H1 (cell line): ENCODE data around the gene ODF4. TPM values are rescaled to one million over a fixed set of nuclear protein-coding genes. Genes with fewer than 3 reads are reported as not detected.
A peak's percentile ranks its signal among the peaks of the same experiment; 100 is the strongest.

Experiments
- CEBPB ChIP-seq: IDR thresholded peaks from 2 replicates; pipeline ENCODE4 v1.6.1; 2012; ENCODE audit warnings: low read depth, low read length
- CHD2 ChIP-seq: IDR thresholded peaks from 2 replicates; pipeline ENCODE4 v1.6.1; 2012; ENCODE audit warnings: low read length, improper control_type of control experiment
- EP300 ChIP-seq, 2 experiments: IDR thresholded peaks; 1 replicate in 1 of 2; 2 replicates in 1 of 2; pipeline ENCODE4 v1.6.1; 2011 to 2012; ENCODE audit warnings: low read depth in 2 of 2, low read length in 2 of 2, mild to moderate bottlenecking in 2 of 2, borderline replicate concordance in 1 of 2, inconsistent platforms in 1 of 2, moderate library complexity in 1 of 2
- FOSL1 ChIP-seq: IDR thresholded peaks from 2 replicates; pipeline ENCODE4 v1.6.1; 2011; ENCODE audit warnings: mild to moderate bottlenecking, low read depth, low read length, moderate library complexity; ENCODE audit not compliant: insufficient read depth
- GABPA ChIP-seq: IDR thresholded peaks from 2 replicates; pipeline ENCODE4 v1.6.1; 2011; ENCODE audit warnings: mild to moderate bottlenecking, low read length, moderate library complexity, borderline replicate concordance; ENCODE audit not compliant: insufficient read depth
- JUN ChIP-seq: IDR thresholded peaks from 2 replicates; pipeline ENCODE4 v1.6.1; 2011; ENCODE audit warnings: low read depth, mild to moderate bottlenecking, improper control_type of control experiment, low read length
- KDM4A ChIP-seq: IDR thresholded peaks from one replicate; pipeline ENCODE4 v1.7.1; 2012; ENCODE audit warnings: low read depth, mild to moderate bottlenecking, moderate library complexity, low read length, inconsistent platforms; ENCODE audit not compliant: severe bottlenecking
- MAFK ChIP-seq: IDR thresholded peaks from 2 replicates; pipeline ENCODE4 v1.6.1; 2012; ENCODE audit warnings: low read depth, mild to moderate bottlenecking, improper control_type of control experiment, low read length
- NRF1 ChIP-seq: IDR thresholded peaks from 2 replicates; pipeline ENCODE4 v1.6.1; 2011; ENCODE audit warnings: mild to moderate bottlenecking, low read depth, low read length, improper control_type of control experiment
- PHF8 ChIP-seq: fragments of 200-600 bp; sonication (generic); conservative IDR thresholded peaks from 2 replicates; pipeline ENCODE4 v1.7.1; 2012; ENCODE audit warnings: low read depth, mild to moderate bottlenecking, inconsistent platforms, low read length, moderate library complexity
- POLR2AphosphoS5 ChIP-seq: IDR thresholded peaks from 2 replicates; pipeline ENCODE4 v1.6.1; 2011; ENCODE audit warnings: low read depth, low read length
- RBBP5 ChIP-seq: IDR thresholded peaks from 2 replicates; pipeline ENCODE4 v1.7.1; 2012; ENCODE audit warnings: low read depth, mild to moderate bottlenecking, inconsistent platforms, low read length, moderate library complexity, borderline replicate concordance
- RFX5 ChIP-seq: IDR thresholded peaks from 2 replicates; pipeline ENCODE4 v1.6.1; 2011; ENCODE audit warnings: low read depth, low read length, improper control_type of control experiment, borderline replicate concordance
- RXRA ChIP-seq: IDR thresholded peaks from 2 replicates; pipeline ENCODE4 v1.6.1; 2011; ENCODE audit warnings: low read depth, mild to moderate bottlenecking, low read length, moderate library complexity; ENCODE audit not compliant: insufficient read depth
- SIX5 ChIP-seq: IDR thresholded peaks from 2 replicates; pipeline ENCODE4 v1.6.1; 2011; ENCODE audit warnings: mild to moderate bottlenecking, low read depth, low read length
- SP1 ChIP-seq: IDR thresholded peaks from 2 replicates; pipeline ENCODE4 v1.6.1; 2011; ENCODE audit warnings: low read depth, low read length
- SP2 ChIP-seq: IDR thresholded peaks from 2 replicates; pipeline ENCODE4 v1.6.1; 2012; ENCODE audit warnings: mild to moderate bottlenecking, low read length, inconsistent platforms
- SRF ChIP-seq: IDR thresholded peaks from 2 replicates; pipeline ENCODE4 v1.6.1; 2011; ENCODE audit warnings: mild to moderate bottlenecking, low read depth, low read length, moderate library complexity
- SUZ12 ChIP-seq: fragments of 200-600 bp; sonication (generic); IDR thresholded peaks from 2 replicates; pipeline ENCODE4 v1.6.1; 2012; ENCODE audit warnings: mild to moderate bottlenecking, inconsistent platforms, low read length, moderate library complexity, mixed read lengths
- TAF1 ChIP-seq: IDR thresholded peaks from 2 replicates; pipeline ENCODE4 v1.6.1; 2011; ENCODE audit warnings: mild to moderate bottlenecking, low read depth, low read length
- TAF7 ChIP-seq: optimal IDR thresholded peaks from 2 replicates; pipeline ENCODE3; 2011; ENCODE audit warnings: low read depth, mild to moderate bottlenecking, inconsistent platforms, low read length, moderate library complexity, borderline replicate concordance
- TEAD4 ChIP-seq: IDR thresholded peaks from 2 replicates; pipeline ENCODE4 v1.6.1; 2012; ENCODE audit warnings: low read depth, low read length, inconsistent platforms, mixed read lengths
- ZNF274 ChIP-seq: IDR thresholded peaks from 2 replicates; pipeline ENCODE4 v1.7.0; 2012; ENCODE audit warnings: low read length, borderline replicate concordance; ENCODE audit errors: extremely low read depth
- polyA plus RNA-seq, 7 experiments: library from polyadenylated mRNA; depleted of rRNA in 3 of 7; stranded (reverse) in 5 of 7; unstranded in 2 of 7; fragments of >200 nt in 5 of 7; fragments of 200-250 nt in 2 of 7; gene quantifications; 1 replicate in 5 of 7; 2 replicates in 1 of 7; 4 replicates in 1 of 7; pipeline versions ENCODE4 v1.2.1 to v1.2.3, GENCODE V29; 2011 to 2013; ENCODE audit warnings: missing spikeins in 2 of 7, mixed read lengths in 2 of 7
- total RNA-seq: library from RNA; stranded (reverse); fragmentation: NEBNext Ultra II Directional; extraction: Animal tissue kit (Norgen Biotek cat#: 25700); gene quantifications from 2 replicates; pipeline ENCODE4 v1.2.1, GENCODE V29; 2021
- TF ChIP-seq, protein P1 (sequence below): IDR thresholded peaks from 2 replicates; pipeline ENCODE4 v1.6.1; 2011; ENCODE audit warnings: low read length, improper control_type of control experiment

ODF4 gene
- total and polyA plus RNA-seq, 2 of the 8 experiments (the other 6 are each of a cell fraction or from before 2014, with no cell fraction given): not detected

DNA sequence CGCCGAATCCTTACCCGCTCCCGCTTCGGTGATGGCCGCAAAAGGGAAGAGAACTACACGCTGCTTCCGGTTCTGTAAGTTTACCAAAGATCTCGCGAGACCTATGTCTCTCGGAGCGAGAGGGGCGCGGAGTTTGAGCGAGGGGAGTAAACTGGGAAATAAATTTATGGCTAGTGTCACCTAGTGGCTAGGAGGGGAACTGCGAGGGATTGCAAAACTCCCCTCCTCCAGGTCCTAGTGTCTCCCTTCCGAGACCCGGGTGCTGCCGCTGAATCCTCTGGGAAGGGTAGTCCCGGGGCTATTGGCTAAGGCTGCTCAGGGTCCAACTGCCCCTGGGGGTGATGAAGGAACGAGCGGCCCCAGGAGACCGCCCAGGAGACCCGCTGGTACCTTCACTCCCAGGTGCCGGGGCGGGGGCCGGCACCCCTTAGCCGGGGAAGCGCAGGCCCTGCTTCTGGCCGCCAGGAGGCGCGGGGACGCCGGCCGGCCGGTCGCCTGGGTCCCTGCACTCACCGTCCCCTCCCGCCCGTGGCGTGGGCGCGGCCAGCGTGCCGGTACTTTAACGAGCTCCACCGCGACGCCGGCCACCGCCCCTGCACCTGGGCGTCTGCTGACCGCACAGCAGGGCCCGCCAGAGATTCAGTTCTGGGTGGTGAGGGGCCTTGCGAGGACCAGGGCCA, 43.6 kb downstream of the ODF4 start, which contains the start of gene RPL26 (continued):
- peak; percentile 74 for TF ChIP-seq SP1
- peak; percentile 70; the same call in 1 of the 2 replicates for TF ChIP-seq GABPA
- TF ChIP-seq ZNF274: no peak
- TF ChIP-seq CHD2: peak; percentile 97
- peak; percentile 30; the same call in 1 of the 2 replicates for TF ChIP-seq SP2
- no peak for TF ChIP-seq SUZ12
- TF ChIP-seq JUN: no peak
- TF ChIP-seq EP300 (IDR thresholded peaks at IDR 0.05; ENCODE audit: borderline replicate concordance in 1 of 2, low read depth in 2 of 2, low read length in 2 of 2): no peak
- TF ChIP-seq SRF: 0 out of 2 replicates have a peak, but pooled peaks have one; percentile 22
- peak; percentile 86 for TF ChIP-seq FOSL1
- peak; percentile 99 for TF ChIP-seq TAF7
- peak; percentile 100 for TF ChIP-seq POLR2AphosphoS5
- TF ChIP-seq TAF1: peak; percentile 99
- TF ChIP-seq MAFK: no peak
- TF ChIP-seq CEBPB: peak; percentile 93
- TF ChIP-seq, protein P1, sequence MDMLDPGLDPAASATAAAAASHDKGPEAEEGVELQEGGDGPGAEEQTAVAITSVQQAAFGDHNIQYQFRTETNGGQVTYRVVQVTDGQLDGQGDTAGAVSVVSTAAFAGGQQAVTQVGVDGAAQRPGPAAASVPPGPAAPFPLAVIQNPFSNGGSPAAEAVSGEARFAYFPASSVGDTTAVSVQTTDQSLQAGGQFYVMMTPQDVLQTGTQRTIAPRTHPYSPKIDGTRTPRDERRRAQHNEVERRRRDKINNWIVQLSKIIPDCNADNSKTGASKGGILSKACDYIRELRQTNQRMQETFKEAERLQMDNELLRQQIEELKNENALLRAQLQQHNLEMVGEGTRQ: no peak
- peak; percentile 59; the same call in 1 of the 2 replicates for TF ChIP-seq PHF8
- TF ChIP-seq RXRA: 0 out of 2 replicates have a peak, but pooled peaks have one; percentile 2
- no peak for TF ChIP-seq NRF1
- peak; percentile 40; the same call in 1 of the 2 replicates for TF ChIP-seq SIX5
- no peak; the same call in 1 of the 2 replicates for TF ChIP-seq RBBP5
- TF ChIP-seq TEAD4: no peak; the same call in 1 of the 2 replicates
- TF ChIP-seq RFX5: no peak
- TF ChIP-seq KDM4A: peak; percentile 55
